ENCODE results near the gene TBC1D7. TPM values are rescaled to one million over a fixed set of nuclear protein-coding genes. Genes with fewer than 3 reads are reported as not detected.

Gene TBC1D7
- total RNA-seq, 1 donor from 2014 or later = 14.6 TPM

GRCh38 chr6:13294499-13295069 is 33.8 kb downstream of the TBC1D7 start:
- DNase-seq (ENCODE audit: low spot score) = no peak

GRCh38 chr6:13292774-13293173 is 35.6 kb downstream of the TBC1D7 start:
- DNase-seq (ENCODE audit: low spot score) = no peak

GRCh38 chr6:13290335-13290734 is 38.0 kb downstream of the TBC1D7 start:
- DNase-seq (ENCODE audit: low spot score) = no peak

- DNase-seq (ENCODE audit: low spot score) = no peak
These were observed 38.5 kb downstream of the TBC1D7 start for GRCh38 chr6:13289789-13290318.

- no peak for DNase-seq (ENCODE audit: low spot score)
These were observed 39.4 kb downstream of the TBC1D7 start for GRCh38 chr6:13288969-13289391.

GRCh38 chr6:13288481-13288880 is 39.9 kb downstream of the TBC1D7 start:
- DNase-seq (ENCODE audit: low spot score) = no peak

GRCh38 chr6:13287104-13287503 is 41.2 kb downstream of the TBC1D7 start:
- no peak for DNase-seq (ENCODE audit: low spot score)

- DNase-seq (ENCODE audit: low spot score) = no peak
These were observed 42.2 kb downstream of the TBC1D7 start for GRCh38 chr6:13286181-13286580.

GRCh38 chr6:13285705-13286104 is 42.6 kb downstream of the TBC1D7 start:
- DNase-seq (ENCODE audit: low spot score) = no peak

- no peak for DNase-seq (ENCODE audit: low spot score)
These were observed 43.7 kb downstream of the TBC1D7 start for GRCh38 chr6:13284646-13285045.

GRCh38 chr6:13283331-13283730 is 45.0 kb downstream of the TBC1D7 start:
- no peak for DNase-seq (ENCODE audit: low spot score)

- no peak for DNase-seq (ENCODE audit: low spot score)
These were observed 45.8 kb downstream of the TBC1D7 start for GRCh38 chr6:13282393-13283069.

- DNase-seq (ENCODE audit: low spot score) = no peak
These were observed 46.7 kb downstream of the TBC1D7 start for GRCh38 chr6:13281686-13282085.

GRCh38 chr6:13280254-13280653 is 48.1 kb downstream of the TBC1D7 start:
- DNase-seq (ENCODE audit: low spot score) = no peak

- no peak for DNase-seq (ENCODE audit: low spot score)
These were observed 49.3 kb downstream of the TBC1D7 start for GRCh38 chr6:13278991-13279390.

- DNase-seq (ENCODE audit: low spot score) = no peak
These were observed 50.2 kb downstream of the TBC1D7 start for GRCh38 chr6:13278164-13278563.

- DNase-seq (ENCODE audit: low spot score) = no peak
These were observed 51.1 kb downstream of the TBC1D7 start for GRCh38 chr6:13277231-13277630.

- no peak for DNase-seq (ENCODE audit: low spot score)
These were observed 52.8 kb downstream of the TBC1D7 start for GRCh38 chr6:13275435-13275989.

- no peak for DNase-seq (ENCODE audit: low spot score)
These were observed 53.5 kb downstream of the TBC1D7 start for GRCh38 chr6:13274707-13275434.

GRCh38 chr6:13273931-13274706 is 54.2 kb downstream of the TBC1D7 start:
- no peak for DNase-seq (ENCODE audit: low spot score)

GRCh38 chr6:13273202-13273930 is 55.0 kb downstream of the TBC1D7 start:
- no peak for DNase-seq (ENCODE audit: low spot score)

Measured in mucosa of gallbladder (tissue), 1 donor.